HG03460 (cell line): ENCODE results near the gene CDC42EP1.
"Not testable (repeated sequence)": the region's sequence is repeated elsewhere in the genome, so short reads cannot be mapped to it uniquely, and the experiment has no call there.

Experiments
- ATAC-seq: cut with Tn5 transposase; IDR thresholded peaks from one replicate; pipeline ENCODE4 v1.9.1; 2021; ENCODE audit not compliant: unreplicated experiment

CDC42EP1 gene

GRCh38 chr22:37609240-37610152 lies 49.2 kb downstream of the CDC42EP1 start:
- ATAC-seq = peak; percentile 4

GRCh38 chr22:37610153-37610475 lies 49.8 kb downstream of the CDC42EP1 start:
- not testable (repeated sequence) for ATAC-seq

- ATAC-seq = no peak
Measured at GRCh38 chr22:37610480-37611129, 50.3 kb downstream of the CDC42EP1 start.

GRCh38 chr22:37611207-37611606 lies 50.9 kb downstream of the CDC42EP1 start:
- no peak for ATAC-seq

- no peak for ATAC-seq
Measured at GRCh38 chr22:37616201-37617083, 56.2 kb downstream of the CDC42EP1 start.

- no peak for ATAC-seq
Measured at GRCh38 chr22:37617431-37617830, 57.2 kb downstream of the CDC42EP1 start.

- ATAC-seq = no peak
Measured at GRCh38 chr22:37618072-37618656, 57.9 kb downstream of the CDC42EP1 start.

- ATAC-seq = no peak
Measured at GRCh38 chr22:37618674-37619073, 58.4 kb downstream of the CDC42EP1 start.
